WTC11 (cell line): ENCODE data around the gene LAMP5. TPM values are rescaled to one million over a fixed set of nuclear protein-coding genes. Genes with fewer than 3 reads are reported as not detected.

ENCODE experiments used
- ATAC-seq: fragments of 200-7000 bp; cut with Tn5 transposase; 2 replicates; pipeline ENCODE4 v1.10.0; 2021; ENCODE audit warnings: mild to moderate bottlenecking, moderate library complexity
- Bru-seq: library from RNA; stranded (reverse); fragments of 400-500 nt; gene quantifications from one replicate; lab custom pipeline; 2021; lab: Mats Ljungman, UMichigan
- CTCF ChIA-PET: fragments of 300-600 bp; sonication (Branson Sonifier 250); formaldehyde crosslinking; loops from one replicate; lab custom pipeline; 2021; ENCODE audit warnings: antibody characterized with exemption; lab: Charles Lee
- POLR2A ChIA-PET: fragments of 350-600 bp; sonication (Branson Sonifier 250); formaldehyde crosslinking; loops from one replicate; lab custom pipeline; 2021; ENCODE audit warnings: antibody characterized with exemption; lab: Charles Lee
- DNase-seq: peaks from one replicate; pipeline ENCODE4 v3.0.0; 2021; ENCODE audit warnings: low spot score
- H3K27ac Mint-ChIP-seq: 2 replicates; pipeline ENCODE4 v1.8.0; 2021; ENCODE audit warnings: mixed read lengths
- H3K27me3 Mint-ChIP-seq: 2 replicates; pipeline ENCODE4 v1.8.0; 2021; ENCODE audit warnings: low read depth, mild to moderate bottlenecking, moderate library complexity, mixed read lengths
- H3K36me3 Mint-ChIP-seq: 2 replicates; pipeline ENCODE4 v1.8.0; 2021; ENCODE audit warnings: mixed read lengths
- H3K4me1 Mint-ChIP-seq: 2 replicates; pipeline ENCODE4 v1.8.0; 2022; ENCODE audit warnings: mixed read lengths
- H3K4me3 Mint-ChIP-seq: 2 replicates; pipeline ENCODE4 v1.8.0; 2021; ENCODE audit warnings: mild to moderate bottlenecking, moderate library complexity, mixed read lengths
- H3K9me3 Mint-ChIP-seq: 2 replicates; pipeline ENCODE4 v1.8.0; 2021; ENCODE audit warnings: mixed read lengths
- CTCF ChIP-seq: fragments of 200-600 bp; IDR thresholded peaks from 2 replicates; pipeline ENCODE4 v1.8.0; 2022; ENCODE audit warnings: antibody characterized with exemption
- EMX1 ChIP-seq: fragments of 250-450 bp; sonication (Bioruptor Pico); IDR thresholded peaks from 2 replicates; pipeline ENCODE4 v1.8.0; 2021; ENCODE audit warnings: mild to moderate bottlenecking
- ERG ChIP-seq: fragments of 250-450 bp; sonication (Bioruptor Pico); IDR thresholded peaks from 2 replicates; pipeline ENCODE4 v1.8.0; 2021; ENCODE audit warnings: mild to moderate bottlenecking
- FOXJ3 ChIP-seq: sonication (generic); formaldehyde crosslinking; IDR thresholded peaks from 2 replicates; pipeline ENCODE4 v1.9.0; 2021; ENCODE audit warnings: missing genetic modification reagents, mild to moderate bottlenecking, borderline replicate concordance
- JUN ChIP-seq: sonication (generic); formaldehyde crosslinking; IDR thresholded peaks from 2 replicates; pipeline ENCODE4 v1.8.0; 2023; ENCODE audit warnings: mild to moderate bottlenecking, missing genetic modification reagents
- USF2 ChIP-seq: sonication (generic); formaldehyde crosslinking; IDR thresholded peaks from 2 replicates; pipeline ENCODE4 v1.8.1; 2023; ENCODE audit warnings: mild to moderate bottlenecking, missing genetic modification reagents, moderate library complexity
- ZNF138 ChIP-seq: sonication (generic); formaldehyde crosslinking; conservative IDR thresholded peaks from 2 replicates; pipeline ENCODE4 v1.8.1; 2022; ENCODE audit warnings: mild to moderate bottlenecking, moderate library complexity, missing genetic modification reagents
- ZNF281 ChIP-seq: sonication (generic); formaldehyde crosslinking; IDR thresholded peaks from 2 replicates; pipeline ENCODE4 v1.8.0; 2023; ENCODE audit warnings: mild to moderate bottlenecking, missing genetic modification reagents
- ZNF317 ChIP-seq: sonication (generic); formaldehyde crosslinking; IDR thresholded peaks from 2 replicates; pipeline ENCODE4 v1.8.1; 2023; ENCODE audit warnings: low read depth, mild to moderate bottlenecking, moderate library complexity, missing genetic modification reagents, borderline replicate concordance
- ZNF532 ChIP-seq: fragments of 250-450 bp; sonication (Bioruptor Pico); IDR thresholded peaks from 2 replicates; pipeline ENCODE4 v1.9.0; 2021; ENCODE audit warnings: mild to moderate bottlenecking, borderline replicate concordance
- long read RNA-seq, 3 experiments: library from RNA in 1 of 3; library from capped mRNA in 1 of 3; library from polyadenylated mRNA in 1 of 3; unstranded in 2 of 3; stranded (forward) in 1 of 3; transcript quantifications; one replicate each; pipeline ENCODE4 v2.0.0, GENCODE V29; 2021
- total RNA-seq: library from RNA; stranded (reverse); gene quantifications from 3 replicates; pipeline ENCODE4 v1.2.3, GENCODE V29; 2021
- TF ChIP-seq, protein P1 (sequence below): sonication (generic); formaldehyde crosslinking; IDR thresholded peaks from 2 replicates; pipeline ENCODE4 v1.8.0; 2022; ENCODE audit warnings: mild to moderate bottlenecking, missing genetic modification reagents
- TF ChIP-seq, protein P2 (sequence below): fragments of 250-450 bp; sonication (Bioruptor Pico); IDR thresholded peaks from 2 replicates; pipeline ENCODE4 v2.1.2; 2022; ENCODE audit warnings: mild to moderate bottlenecking, moderate library complexity

LAMP5 gene, protein sequence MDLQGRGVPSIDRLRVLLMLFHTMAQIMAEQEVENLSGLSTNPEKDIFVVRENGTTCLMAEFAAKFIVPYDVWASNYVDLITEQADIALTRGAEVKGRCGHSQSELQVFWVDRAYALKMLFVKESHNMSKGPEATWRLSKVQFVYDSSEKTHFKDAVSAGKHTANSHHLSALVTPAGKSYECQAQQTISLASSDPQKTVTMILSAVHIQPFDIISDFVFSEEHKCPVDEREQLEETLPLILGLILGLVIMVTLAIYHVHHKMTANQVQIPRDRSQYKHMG
- total RNA-seq: 0.11 to 0.37 TPM (median 0.31 TPM) in 3 replicates
- percentile 21 among the genes with signal in this experiment for Bru-seq, nascent RNA
- long read RNA-seq, experiment 1, partial matches to known transcripts: 1 of 1 reads
- long read RNA-seq, experiment 1, other reads (novel, unspliced or antisense): 0 of 1 reads
- long read RNA-seq, experiment 2, partial matches to known transcripts: 0 of 1 reads
- long read RNA-seq, experiment 2, other reads (novel, unspliced or antisense): 1 of 1 reads
- long read RNA-seq, experiment 3, partial matches to known transcripts: 1 of 1 reads
- long read RNA-seq, experiment 3, other reads (novel, unspliced or antisense): 0 of 1 reads

GRCh38 chr20:9514461-9515213 lies at the start of gene LAMP5:
Gene LAMP5 (plus strand): TSS chr20:9514590. CDS start chr20:9514853, 263 bp downstream.
- H3K4me1 Mint-ChIP-seq: peaks cover 50% of the 10 kb centered on the region
- H3K36me3 Mint-ChIP-seq: no peaks in the 10 kb centered on the region
- peak within 1 kb of the TSS; percentile 79 for H3K4me3 Mint-ChIP-seq
- ATAC-seq (peak; percentile 74), DNase-seq (peak; percentile 82)
- CTCF ChIA-PET: interaction anchor here (0.6 to 5.8 kb wide), 5 partner anchors 9 to 996 kb away, joined by 3 to 48 read pairs (median 4); no protein-coding TSS in a partner anchor
- no peaks in the 10 kb centered on the region for H3K9me3 Mint-ChIP-seq
- TF ChIP-seq, protein P1, sequence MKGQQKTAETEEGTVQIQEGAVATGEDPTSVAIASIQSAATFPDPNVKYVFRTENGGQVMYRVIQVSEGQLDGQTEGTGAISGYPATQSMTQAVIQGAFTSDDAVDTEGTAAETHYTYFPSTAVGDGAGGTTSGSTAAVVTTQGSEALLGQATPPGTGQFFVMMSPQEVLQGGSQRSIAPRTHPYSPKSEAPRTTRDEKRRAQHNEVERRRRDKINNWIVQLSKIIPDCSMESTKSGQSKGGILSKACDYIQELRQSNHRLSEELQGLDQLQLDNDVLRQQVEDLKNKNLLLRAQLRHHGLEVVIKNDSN: 0 out of 2 replicates have a peak, but pooled peaks have one; percentile 19
- TF ChIP-seq ZNF532: no peak
- TF ChIP-seq ZNF281 (CRISPR knock-in tag): no peak
- H3K27ac Mint-ChIP-seq: no peak within 1 kb of the TSS
- H3K27me3 Mint-ChIP-seq: peaks cover 100% of the 10 kb centered on the region
- POLR2A ChIA-PET: no interaction called here

- ChIA-PET POLR2A (interaction anchor here (0.7 to 1.0 kb wide), 2 partner anchors 145 to 305 kb away, joined by 3 read pairs; no protein-coding TSS in a partner anchor), CTCF (interaction anchor here (0.6 to 2.1 kb wide), 40 partner anchors 8 to 782 kb away, joined by 3 to 62 read pairs (median 4); partner anchors contain the start of gene LAMP5)
- no peaks in the 10 kb centered on the region for H3K4me1 Mint-ChIP-seq
- no peak overlapping the region for H3K4me3 Mint-ChIP-seq
- DNase-seq (peak; percentile 40), ATAC-seq (peak; percentile 74)
- no peaks in the 10 kb centered on the region for H3K27me3 Mint-ChIP-seq
- TF ChIP-seq ZNF317 (CRISPR knock-in tag) (no peak), EMX1 (CRISPR knock-in tag) (no peak), CTCF (peak; percentile 66), ERG (CRISPR knock-in tag) (no peak), ZNF138 (CRISPR knock-in tag) (no peak), USF2 (CRISPR knock-in tag) (no peak), JUN (CRISPR knock-in tag) (no peak), FOXJ3 (CRISPR knock-in tag) (no peak)
- TF ChIP-seq, protein P2, sequence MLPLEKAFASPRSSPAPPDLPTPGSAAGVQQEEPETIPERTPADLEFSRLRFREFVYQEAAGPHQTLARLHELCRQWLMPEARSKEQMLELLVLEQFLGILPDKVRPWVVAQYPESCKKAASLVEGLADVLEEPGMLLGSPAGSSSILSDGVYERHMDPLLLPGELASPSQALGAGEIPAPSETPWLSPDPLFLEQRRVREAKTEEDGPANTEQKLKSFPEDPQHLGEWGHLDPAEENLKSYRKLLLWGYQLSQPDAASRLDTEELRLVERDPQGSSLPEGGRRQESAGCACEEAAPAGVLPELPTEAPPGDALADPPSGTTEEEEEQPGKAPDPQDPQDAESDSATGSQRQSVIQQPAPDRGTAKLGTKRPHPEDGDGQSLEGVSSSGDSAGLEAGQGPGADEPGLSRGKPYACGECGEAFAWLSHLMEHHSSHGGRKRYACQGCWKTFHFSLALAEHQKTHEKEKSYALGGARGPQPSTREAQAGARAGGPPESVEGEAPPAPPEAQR (CRISPR knock-in tag): no peak
- no peak overlapping the region for H3K27ac Mint-ChIP-seq
- H3K9me3 Mint-ChIP-seq: peaks cover 17% of the 10 kb centered on the region
- peaks cover 2% of the 10 kb centered on the region; the same call in 1 of the 2 replicates for H3K36me3 Mint-ChIP-seq
Measured at GRCh38 chr20:9467995-9468394, 46.4 kb upstream of the LAMP5 start.
